ENCODE results near the gene DCHS2. TPM values are rescaled to one million over a fixed set of nuclear protein-coding genes. Genes with fewer than 3 reads are reported as not detected.

Gene DCHS2
- total RNA-seq, 1 donor from 2014 or later: not detected

- Histone ChIP-seq H3K4me3 (ENCODE audit: low read depth, low read length) (no peak overlapping the region), H3K36me3 (ENCODE audit: control insufficient read depth, insufficient read depth, low read length) (no peaks in the 10 kb centered on the region), H3K27me3 (ENCODE audit: control insufficient read depth, insufficient read depth, low read length) (no peaks in the 10 kb centered on the region)
- FAIRE-seq: no peak
- no peak for DNase-seq (ENCODE audit: low read depth)
- TF ChIP-seq CTCF (IDR thresholded peaks at IDR 0.05; ENCODE audit: insufficient read depth, low read length, severe bottlenecking): no peak
Observed at GRCh38 chr4:154429176-154429575, 62.4 kb downstream of the DCHS2 start.

- H3K27me3 ChIP-seq (ENCODE audit: control insufficient read depth, insufficient read depth, low read length): no peaks in the 10 kb centered on the region
- no peak for TF ChIP-seq CTCF (IDR thresholded peaks at IDR 0.05; ENCODE audit: insufficient read depth, low read length, severe bottlenecking)
- FAIRE-seq: no peak
Observed at GRCh38 chr4:154427149-154427548, 64.5 kb downstream of the DCHS2 start.

GRCh38 chr4:154425514-154425913, 66.1 kb downstream of the DCHS2 start:
- no peaks in the 10 kb centered on the region for H3K27me3 ChIP-seq (ENCODE audit: control insufficient read depth, insufficient read depth, low read length)
- DNase-seq (ENCODE audit: low read depth) (no peak), FAIRE-seq (no peak)
- H3K36me3 ChIP-seq (ENCODE audit: control insufficient read depth, insufficient read depth, low read length): no peaks in the 10 kb centered on the region
- H3K4me3 ChIP-seq (ENCODE audit: low read depth, low read length): no peak overlapping the region
- no peak for TF ChIP-seq CTCF (IDR thresholded peaks at IDR 0.05; ENCODE audit: insufficient read depth, low read length, severe bottlenecking)

More at GRCh38 chr4:154427149-154427548, 64.5 kb downstream of the DCHS2 start:
- no peaks in the 10 kb centered on the region for H3K36me3 ChIP-seq (ENCODE audit: control insufficient read depth, insufficient read depth, low read length)
- DNase-seq (ENCODE audit: low read depth): no peak
- no peak overlapping the region for H3K4me3 ChIP-seq (ENCODE audit: low read depth, low read length)

GRCh38 chr4:154424810-154425484, 66.7 kb downstream of the DCHS2 start:
- no peak for FAIRE-seq
- Histone ChIP-seq H3K4me3 (ENCODE audit: low read depth, low read length) (no peak overlapping the region), H3K27me3 (ENCODE audit: control insufficient read depth, insufficient read depth, low read length) (no peaks in the 10 kb centered on the region), H3K36me3 (ENCODE audit: control insufficient read depth, insufficient read depth, low read length) (no peaks in the 10 kb centered on the region)
- DNase-seq (ENCODE audit: low read depth): no peak
- TF ChIP-seq CTCF (IDR thresholded peaks at IDR 0.05; ENCODE audit: insufficient read depth, low read length, severe bottlenecking): no peak

GRCh38 chr4:154422152-154422551, 69.4 kb downstream of the DCHS2 start:
- no peak overlapping the region for H3K4me3 ChIP-seq (ENCODE audit: low read depth, low read length)
- no peaks in the 10 kb centered on the region for H3K36me3 ChIP-seq (ENCODE audit: control insufficient read depth, insufficient read depth, low read length)
- TF ChIP-seq CTCF (IDR thresholded peaks at IDR 0.05; ENCODE audit: insufficient read depth, low read length, severe bottlenecking): no peak
- DNase-seq (ENCODE audit: low read depth) (no peak), FAIRE-seq (no peak)
- H3K27me3 ChIP-seq (ENCODE audit: control insufficient read depth, insufficient read depth, low read length): no peaks in the 10 kb centered on the region

GRCh38 chr4:154421618-154422017, 70.0 kb downstream of the DCHS2 start:
- no peak for TF ChIP-seq CTCF (IDR thresholded peaks at IDR 0.05; ENCODE audit: insufficient read depth, low read length, severe bottlenecking)
- DNase-seq (ENCODE audit: low read depth) (no peak), FAIRE-seq (no peak)
- Histone ChIP-seq H3K36me3 (ENCODE audit: control insufficient read depth, insufficient read depth, low read length) (no peaks in the 10 kb centered on the region), H3K4me3 (ENCODE audit: low read depth, low read length) (no peak overlapping the region), H3K27me3 (ENCODE audit: control insufficient read depth, insufficient read depth, low read length) (no peaks in the 10 kb centered on the region)
